K562 (cell line): ENCODE data around the gene NAA40. TPM values are rescaled to one million over a fixed set of nuclear protein-coding genes. Genes with fewer than 3 reads are reported as not detected.

Experiments used
- CHD2 ChIP-seq: IDR thresholded peaks from 2 replicates; pipeline ENCODE4 v1.6.1; 2011; ENCODE audit warnings: low read depth, low read length
- EHMT2 ChIP-seq: fragments of 450-650 bp; IDR thresholded peaks from 2 replicates; pipeline ENCODE4 v1.6.1; 2018; ENCODE audit warnings: antibody characterized with exemption
- ELF2 ChIP-seq: fragments of 250-450 bp; sonication (Bioruptor Pico); IDR thresholded peaks from 2 replicates; pipeline ENCODE4 v1.5.0; 2021; ENCODE audit warnings: mild to moderate bottlenecking
- ELF4 ChIP-seq: fragments of 450-650 bp; formaldehyde crosslinking; IDR thresholded peaks from 2 replicates; pipeline ENCODE4 v1.4.0; 2022; ENCODE audit warnings: missing genetic modification characterization
- FOXJ2 ChIP-seq: fragments of 200-800 bp; sonication (Bioruptor generic); IDR thresholded peaks from 2 replicates; pipeline ENCODE4 v1.6.1; 2016; ENCODE audit warnings: missing genetic modification characterization, missing compliant biosample characterization
- GATAD2B ChIP-seq: fragments of 450-650 bp; IDR thresholded peaks from 2 replicates; pipeline ENCODE4 v1.6.1; 2017; ENCODE audit warnings: mild to moderate bottlenecking, borderline replicate concordance
- GTF2A2 ChIP-seq: IDR thresholded peaks from 2 replicates; pipeline ENCODE4 v1.6.1; 2016; ENCODE audit warnings: mild to moderate bottlenecking, missing genetic modification characterization, missing compliant biosample characterization
- HEY1 ChIP-seq: fragments of 250-450 bp; sonication (Bioruptor Pico); IDR thresholded peaks from 2 replicates; pipeline ENCODE4 v1.5.0; 2020; ENCODE audit warnings: mild to moderate bottlenecking, moderate library complexity, borderline replicate concordance
- HLTF ChIP-seq: fragments of 450-650 bp; IDR thresholded peaks from 2 replicates; pipeline ENCODE4 v1.6.1; 2016
- HSF4 ChIP-seq: fragments of 250-450 bp; sonication (Bioruptor Pico); IDR thresholded peaks from 2 replicates; pipeline ENCODE4 v2.1.2; 2022; ENCODE audit warnings: mild to moderate bottlenecking, moderate library complexity, borderline replicate concordance
- MCM2 ChIP-seq: fragments of 450-650 bp; IDR thresholded peaks from 2 replicates; pipeline ENCODE4 v1.6.1; 2017; ENCODE audit warnings: low read depth, mild to moderate bottlenecking
- NR1H2 ChIP-seq: sonication (generic); formaldehyde crosslinking; IDR thresholded peaks from 2 replicates; pipeline ENCODE4 v1.4.0; 2020; ENCODE audit warnings: mild to moderate bottlenecking, missing genetic modification reagents
- NR2C1 ChIP-seq, 2 experiments: fragments of 450-650 bp; IDR thresholded peaks; 2 replicates each; pipeline ENCODE4 v1.6.1; 2017; ENCODE audit warnings: mild to moderate bottlenecking in 2 of 2, antibody characterized with exemption in 1 of 2, inconsistent platforms in 1 of 2, missing compliant biosample characterization in 1 of 2, missing genetic modification characterization in 1 of 2
- POLR3G ChIP-seq: IDR thresholded peaks from 2 replicates; pipeline ENCODE4 v1.6.1; 2011; ENCODE audit not compliant: insufficient read length, insufficient replicate concordance; ENCODE audit errors: extremely low read depth
- PTRF ChIP-seq: fragments of 450-650 bp; IDR thresholded peaks from 2 replicates; pipeline ENCODE4 v1.6.1; 2016; ENCODE audit warnings: mild to moderate bottlenecking, missing genetic modification characterization, missing compliant biosample characterization
- SREBF2 ChIP-seq: sonication (generic); formaldehyde crosslinking; IDR thresholded peaks from 2 replicates; pipeline ENCODE4 v1.4.0; 2020; ENCODE audit warnings: mild to moderate bottlenecking, missing genetic modification reagents
- TAL1 ChIP-seq: fragments of 450-650 bp; IDR thresholded peaks from 2 replicates; pipeline ENCODE4 v1.6.1; 2016; ENCODE audit warnings: mild to moderate bottlenecking
- TRIM24 ChIP-seq, 2 experiments: fragments of 450-650 bp; IDR thresholded peaks; 2 replicates each; pipeline ENCODE4 v1.6.1; 2016
- ZBTB17 ChIP-seq: fragments of 450-650 bp; formaldehyde crosslinking; IDR thresholded peaks from 2 replicates; pipeline ENCODE4 v1.4.0; 2020; ENCODE audit warnings: mild to moderate bottlenecking
- ZFP91 ChIP-seq: sonication (generic); formaldehyde crosslinking; IDR thresholded peaks from 2 replicates; pipeline ENCODE4 v1.8.0; 2022; ENCODE audit warnings: mild to moderate bottlenecking, missing genetic modification reagents
- ZNF311 ChIP-seq: fragments of 250-450 bp; sonication (Bioruptor Pico); IDR thresholded peaks from 2 replicates; pipeline ENCODE4 v1.4.0; 2020; ENCODE audit warnings: mild to moderate bottlenecking, moderate library complexity
- ZNF639 ChIP-seq, 2 experiments: fragments of 200-800 bp in 1 of 2; sonication (Bioruptor generic) in 1 of 2; sonication (generic) in 1 of 2; formaldehyde crosslinking in 1 of 2; IDR thresholded peaks in 1 of 2; conservative IDR thresholded peaks in 1 of 2; 2 replicates each; pipeline versions ENCODE4 v1.5.0 to v1.6.1; 2016 to 2020; ENCODE audit warnings: missing compliant biosample characterization in 1 of 2, missing genetic modification characterization in 1 of 2, missing genetic modification reagents in 1 of 2
- ZNF699 ChIP-seq: fragments of 250-450 bp; sonication (Bioruptor Pico); IDR thresholded peaks from 2 replicates; pipeline ENCODE4 v1.8.0; 2021; ENCODE audit warnings: mild to moderate bottlenecking, moderate library complexity; ENCODE audit not compliant: insufficient replicate concordance
- polyA plus RNA-seq, 8 experiments: library from polyadenylated mRNA; depleted of rRNA in 4 of 8; stranded (reverse) in 5 of 8; unstranded in 3 of 8; fragments of >200 nt; fragmentation: Nextera tagmentation in 2 of 8; fragmentation: Illumina TruSeq in 1 of 8; extraction: Ambion mirVana in 2 of 8; extraction: Trizol in 1 of 8; gene quantifications; 2 replicates each; pipeline versions ENCODE4 v1.2.1 to v1.2.3, GENCODE V29; 2011 to 2014; ENCODE audit warnings: inconsistent platforms in 1 of 8, missing spikeins in 1 of 8
- total RNA-seq, 7 experiments: library from RNA; depleted of rRNA in 6 of 7; stranded (reverse); fragments of >200 nt in 6 of 7; fragmentation: Illumina TruSeq in 2 of 7; extraction: Trizol in 2 of 7; gene quantifications; 2 replicates each; pipeline versions ENCODE4 v1.2.1 to v1.2.3, GENCODE V29; 2011 to 2021; ENCODE audit warnings: low replicate concordance in 1 of 7
- TF ChIP-seq, protein P1 (sequence below): sonication (generic); formaldehyde crosslinking; IDR thresholded peaks from 2 replicates; pipeline ENCODE4 v1.8.1; 2023; ENCODE audit warnings: mild to moderate bottlenecking, missing genetic modification reagents, moderate library complexity

NAA40 gene
- total and polyA plus RNA-seq, 9 of the 15 experiments (the other 6 are each of a cell fraction or from before 2014, with no cell fraction given): 6.2 to 39.0 (median 23.1) TPM

GRCh38 chr11:63986156-63986931, 47.5 kb downstream of the NAA40 start, which contains the start of gene OTUB1 (continued):
- TF ChIP-seq NR1H2 (CRISPR knock-in tag): peak; percentile 55; the same call in 1 of the 2 replicates
- no peak for TF ChIP-seq TAL1
- no peak for TF ChIP-seq GTF2A2
- TF ChIP-seq HEY1 (CRISPR knock-in tag): no peak
- no peak for TF ChIP-seq POLR3G
- TF ChIP-seq MCM2: no peak
- peak in 1 of 2 experiments; percentile 45; a peak in 1 of 4 replicates for TF ChIP-seq ZNF639 (CRISPR knock-in tag; conservative IDR thresholded peaks at IDR 0.05 in 1 of 2, IDR thresholded peaks at IDR 0.05 in 1 of 2)
- TF ChIP-seq FOXJ2 (tag): peak; percentile 39; the same call in 1 of the 2 replicates
- no peak for TF ChIP-seq HSF4
- no peak for TF ChIP-seq EHMT2
- no peak for TF ChIP-seq CHD2
- TF ChIP-seq ZBTB17 (CRISPR knock-in tag): peak; percentile 64; the same call in 1 of the 2 replicates
- no peak for TF ChIP-seq HLTF
- no peak for TF ChIP-seq PTRF (tag)
- TF ChIP-seq ZNF699: no peak
- TF ChIP-seq NR2C1 (IDR thresholded peaks at IDR 0.05): peak; percentile 97
- TF ChIP-seq NR2C1 (tag; IDR thresholded peaks at IDR 0.05): peak; percentile 98
- no peak for TF ChIP-seq SREBF2 (CRISPR knock-in tag)
- TF ChIP-seq TRIM24 (IDR thresholded peaks at IDR 0.05): no peak
- 0 out of 2 replicates have a peak, but pooled peaks have one; percentile 19 for TF ChIP-seq ZFP91 (CRISPR knock-in tag)
- peak; percentile 91 for TF ChIP-seq ELF2 (CRISPR knock-in tag)
- peak; percentile 74 for TF ChIP-seq ELF4 (CRISPR knock-in tag)
- peak; percentile 61 for TF ChIP-seq GATAD2B
- TF ChIP-seq ZNF311: no peak
- TF ChIP-seq, protein P1, sequence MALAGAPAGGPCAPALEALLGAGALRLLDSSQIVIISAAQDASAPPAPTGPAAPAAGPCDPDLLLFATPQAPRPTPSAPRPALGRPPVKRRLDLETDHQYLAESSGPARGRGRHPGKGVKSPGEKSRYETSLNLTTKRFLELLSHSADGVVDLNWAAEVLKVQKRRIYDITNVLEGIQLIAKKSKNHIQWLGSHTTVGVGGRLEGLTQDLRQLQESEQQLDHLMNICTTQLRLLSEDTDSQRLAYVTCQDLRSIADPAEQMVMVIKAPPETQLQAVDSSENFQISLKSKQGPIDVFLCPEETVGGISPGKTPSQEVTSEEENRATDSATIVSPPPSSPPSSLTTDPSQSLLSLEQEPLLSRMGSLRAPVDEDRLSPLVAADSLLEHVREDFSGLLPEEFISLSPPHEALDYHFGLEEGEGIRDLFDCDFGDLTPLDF (CRISPR knock-in tag): no peak
